ENCODE data around the gene CD14.
"Not testable (repeated sequence)": the region's sequence is repeated elsewhere in the genome, so short reads cannot be mapped to it uniquely, and the experiment has no call there.

Gene CD14

DNA sequence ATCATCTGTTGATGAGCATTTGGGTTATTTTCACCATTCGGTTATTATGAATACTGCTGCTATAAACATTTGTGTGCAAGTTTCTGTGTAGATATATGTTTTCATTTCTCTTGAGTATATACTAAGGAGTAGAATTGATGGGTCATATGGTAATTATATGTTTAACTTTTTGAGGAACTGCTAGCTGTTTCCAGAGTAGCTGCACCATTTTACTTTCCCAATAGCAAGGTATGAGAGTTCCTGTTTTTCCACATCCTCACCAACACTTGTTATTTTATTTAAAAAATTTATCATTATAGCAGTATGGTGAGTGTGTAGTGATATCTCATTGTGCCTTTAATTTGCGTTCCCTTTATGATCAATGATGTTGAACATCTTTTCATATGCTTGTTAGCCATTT, 29.2 kb downstream of the CD14 start:
- Histone ChIP-seq H3K27ac (ENCODE audit: low read depth, low read length) (no peak overlapping the region), H3K27me3 (ENCODE audit: control insufficient read depth, insufficient read depth, low read length) (no peaks in the 10 kb centered on the region), H3K9ac (ENCODE audit: low read length) (no peak overlapping the region), H3K36me3 (ENCODE audit: control insufficient read depth, insufficient read depth, low read length) (no peaks in the 10 kb centered on the region), H3K4me3 (ENCODE audit: low read length) (no peak overlapping the region), H3K4me1 (ENCODE audit: control insufficient read depth, insufficient read depth, low read length) (no peaks in the 10 kb centered on the region)

DNA sequence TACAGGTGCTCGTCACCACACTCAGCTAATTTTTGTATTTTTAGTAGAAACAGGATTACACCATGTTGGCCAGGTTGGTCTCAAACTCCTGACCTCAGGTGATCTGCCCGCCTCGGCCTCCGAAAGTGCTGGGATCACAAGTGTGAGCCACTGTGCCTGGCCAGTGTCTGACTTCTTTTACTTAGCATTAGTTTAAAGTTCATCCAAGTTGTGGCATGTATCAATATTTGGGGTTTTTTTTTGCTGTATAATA, 29.6 kb downstream of the CD14 start:
- H3K36me3 ChIP-seq (ENCODE audit: control insufficient read depth, insufficient read depth, low read length); H3K4me3 ChIP-seq (ENCODE audit: low read length); H3K27ac ChIP-seq (ENCODE audit: low read depth, low read length); H3K4me1 ChIP-seq (ENCODE audit: control insufficient read depth, insufficient read depth, low read length); H3K9ac ChIP-seq (ENCODE audit: low read length); H3K27me3 ChIP-seq (ENCODE audit: control insufficient read depth, insufficient read depth, low read length): not testable (repeated sequence)

DNA sequence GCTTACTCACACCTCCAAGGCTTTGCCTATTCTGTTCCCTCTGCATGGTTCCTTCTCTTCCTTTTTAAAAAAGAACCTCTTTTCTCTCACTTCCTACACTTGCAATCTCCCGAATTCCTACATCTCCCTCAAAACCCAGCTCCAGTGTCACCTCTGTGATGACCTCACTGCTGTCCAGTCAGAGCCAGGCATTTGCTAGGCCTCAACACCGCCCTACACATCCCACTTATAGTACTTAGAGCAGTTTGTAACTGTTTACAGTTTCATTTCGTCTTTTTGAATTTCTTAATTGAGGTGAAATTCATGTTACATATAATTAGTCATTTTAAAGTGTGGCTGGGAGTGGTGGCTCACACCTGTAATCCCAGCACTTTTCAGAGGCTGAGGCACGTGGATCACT, 30.8 kb downstream of the CD14 start:
- no peak overlapping the region for H3K4me3 ChIP-seq (ENCODE audit: low read length)
- no peaks in the 10 kb centered on the region for H3K27me3 ChIP-seq (ENCODE audit: control insufficient read depth, insufficient read depth, low read length)
- H3K4me1 ChIP-seq (ENCODE audit: control insufficient read depth, insufficient read depth, low read length) = no peaks in the 10 kb centered on the region
- no peaks in the 10 kb centered on the region for H3K36me3 ChIP-seq (ENCODE audit: control insufficient read depth, insufficient read depth, low read length)
- H3K27ac ChIP-seq (ENCODE audit: low read depth, low read length) = no peak overlapping the region
- H3K9ac ChIP-seq (ENCODE audit: low read length) = no peak overlapping the region

DNA sequence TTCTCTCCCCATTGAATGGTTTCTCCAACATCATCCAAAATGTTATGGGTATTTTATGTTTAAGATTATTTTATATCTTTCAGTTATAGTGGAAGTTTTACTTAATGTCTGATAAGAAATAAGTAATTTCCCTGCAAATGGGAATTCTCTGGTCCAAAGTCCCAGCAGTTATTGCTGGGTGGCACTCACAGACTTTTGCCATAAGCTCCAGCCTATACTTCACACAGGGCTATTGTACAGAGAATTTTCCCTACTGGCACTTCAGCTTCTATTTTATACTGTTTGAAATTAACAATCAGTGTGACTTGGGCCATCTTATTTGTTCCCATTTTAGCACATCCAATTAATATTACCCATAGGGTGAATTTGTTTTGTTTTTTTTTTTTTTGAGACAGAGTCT, 32.9 kb downstream of the CD14 start:
- no peak overlapping the region for H3K9ac ChIP-seq (ENCODE audit: low read length)
- H3K4me1 ChIP-seq (ENCODE audit: control insufficient read depth, insufficient read depth, low read length) = no peaks in the 10 kb centered on the region
- H3K27ac ChIP-seq (ENCODE audit: low read depth, low read length) = no peak overlapping the region
- no peaks in the 10 kb centered on the region for H3K27me3 ChIP-seq (ENCODE audit: control insufficient read depth, insufficient read depth, low read length)
- H3K4me3 ChIP-seq (ENCODE audit: low read length) = no peak overlapping the region
- no peaks in the 10 kb centered on the region for H3K36me3 ChIP-seq (ENCODE audit: control insufficient read depth, insufficient read depth, low read length)

DNA sequence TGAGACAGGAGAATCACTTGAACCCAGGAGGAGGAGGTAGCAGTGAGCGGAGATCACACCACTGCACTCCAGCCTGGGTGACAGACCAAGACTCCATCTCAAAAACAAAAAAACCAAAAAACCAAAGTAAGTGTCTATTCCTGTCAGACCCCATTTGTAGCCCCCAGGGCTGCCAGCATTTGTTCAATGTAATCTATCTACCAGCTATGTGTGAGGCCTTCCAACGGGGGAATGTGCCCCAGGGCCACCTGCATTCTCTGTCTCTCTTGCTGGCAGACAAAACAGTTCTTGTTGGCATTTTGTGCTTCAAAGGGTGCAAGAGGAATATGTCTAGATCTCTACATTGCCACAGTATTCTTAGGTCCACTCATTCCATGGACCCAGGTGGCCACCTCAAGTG, 34.1 kb downstream of the CD14 start:
- Histone ChIP-seq H3K27ac (ENCODE audit: low read depth, low read length) (no peak overlapping the region), H3K4me1 (ENCODE audit: control insufficient read depth, insufficient read depth, low read length) (no peaks in the 10 kb centered on the region), H3K4me3 (ENCODE audit: low read length) (no peak overlapping the region), H3K36me3 (ENCODE audit: control insufficient read depth, insufficient read depth, low read length) (no peaks in the 10 kb centered on the region), H3K27me3 (ENCODE audit: control insufficient read depth, insufficient read depth, low read length) (no peaks in the 10 kb centered on the region), H3K9ac (ENCODE audit: low read length) (no peak overlapping the region)

DNA sequence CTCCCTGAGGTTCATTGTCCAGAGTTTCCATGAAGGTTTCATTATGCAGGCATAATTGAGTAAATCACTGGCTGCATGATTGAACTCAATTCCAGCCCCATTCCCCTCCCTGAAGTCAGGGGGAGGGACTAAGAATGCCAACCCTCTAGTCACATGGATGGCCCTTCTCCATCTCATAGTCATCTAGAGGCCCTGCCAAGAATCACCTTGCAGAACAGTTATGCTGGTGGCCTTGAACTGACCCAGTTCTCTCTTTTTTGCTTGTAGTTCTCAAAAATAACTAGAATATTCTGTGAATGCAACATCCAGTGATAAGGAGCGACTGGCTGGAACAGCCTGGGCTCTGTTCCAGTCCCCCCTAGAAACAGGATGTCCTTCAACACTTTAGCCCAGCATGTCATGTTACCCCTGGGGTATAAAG, 36.6 kb downstream of the CD14 start:
- Histone ChIP-seq H3K27ac (ENCODE audit: low read depth, low read length) (no peak overlapping the region), H3K9ac (ENCODE audit: low read length) (no peak overlapping the region), H3K27me3 (ENCODE audit: control insufficient read depth, insufficient read depth, low read length) (no peaks in the 10 kb centered on the region), H3K36me3 (ENCODE audit: control insufficient read depth, insufficient read depth, low read length) (no peaks in the 10 kb centered on the region), H3K4me3 (ENCODE audit: low read length) (no peak overlapping the region), H3K4me1 (ENCODE audit: control insufficient read depth, insufficient read depth, low read length) (no peaks in the 10 kb centered on the region)

DNA sequence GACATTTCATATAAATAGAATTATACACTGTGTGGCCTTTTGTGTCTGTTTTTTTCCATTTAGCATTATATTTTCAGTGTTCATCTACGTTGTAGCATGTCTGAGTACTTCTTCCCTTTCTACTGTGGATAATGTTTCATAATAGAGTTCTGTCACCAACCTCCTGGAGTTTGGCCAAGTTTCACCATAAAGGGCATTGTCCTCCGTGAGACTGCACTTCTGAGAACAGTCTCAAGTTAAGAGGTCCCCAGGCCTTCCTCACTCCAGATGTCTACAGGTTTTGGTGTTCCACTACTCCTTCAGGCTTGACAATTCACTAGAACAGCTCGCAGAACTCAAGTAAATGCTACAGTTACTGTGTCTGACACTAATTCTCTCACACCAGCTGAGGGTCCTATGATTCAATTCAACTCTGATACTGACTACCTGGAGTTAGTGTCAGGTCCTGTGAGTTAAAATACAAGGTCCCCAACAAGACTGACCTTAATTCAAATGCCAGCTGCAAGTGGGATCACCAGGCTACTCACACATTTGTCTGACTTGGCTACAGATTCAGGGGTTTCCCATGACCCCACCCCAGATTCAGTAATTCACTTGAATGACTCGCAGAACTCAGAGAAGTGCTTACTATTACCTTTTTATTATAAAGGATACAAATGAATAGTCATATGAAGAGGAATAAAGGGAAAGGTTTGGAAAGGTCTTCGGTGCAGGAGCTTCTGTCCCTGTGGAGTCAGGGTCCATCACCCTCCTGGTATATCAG, 37.3 kb downstream of the CD14 start:
- Histone ChIP-seq H3K36me3 (ENCODE audit: control insufficient read depth, insufficient read depth, low read length) (no peaks in the 10 kb centered on the region), H3K4me1 (ENCODE audit: control insufficient read depth, insufficient read depth, low read length) (no peaks in the 10 kb centered on the region), H3K27ac (ENCODE audit: low read depth, low read length) (no peak overlapping the region), H3K9ac (ENCODE audit: low read length) (no peak overlapping the region), H3K27me3 (ENCODE audit: control insufficient read depth, insufficient read depth, low read length) (no peaks in the 10 kb centered on the region), H3K4me3 (ENCODE audit: low read length) (no peak overlapping the region)

DNA sequence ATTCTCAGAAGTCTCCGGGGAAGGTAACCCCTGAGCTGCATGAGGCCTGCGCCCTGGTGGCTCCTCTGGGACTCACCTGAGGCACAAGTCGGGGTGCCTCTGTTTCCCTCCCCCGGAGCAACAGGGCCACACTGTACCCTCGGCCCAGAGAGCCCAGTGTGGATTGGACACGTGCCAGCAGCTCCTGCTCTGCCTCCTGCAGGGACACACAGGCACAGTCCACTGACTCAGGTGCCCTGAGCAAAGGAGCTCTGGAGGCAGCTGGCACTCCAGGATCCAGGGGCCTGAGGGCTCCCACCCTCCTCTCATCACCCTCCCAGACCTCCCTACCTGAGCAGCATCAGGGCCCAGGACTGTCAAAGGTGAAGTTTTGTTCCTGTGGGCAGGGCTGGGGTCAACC, 38.8 kb downstream of the CD14 start:
- no peak overlapping the region for H3K27ac ChIP-seq (ENCODE audit: low read depth, low read length)
- no peaks in the 10 kb centered on the region for H3K4me1 ChIP-seq (ENCODE audit: control insufficient read depth, insufficient read depth, low read length)
- no peak overlapping the region for H3K4me3 ChIP-seq (ENCODE audit: low read length)
- no peaks in the 10 kb centered on the region for H3K36me3 ChIP-seq (ENCODE audit: control insufficient read depth, insufficient read depth, low read length)
- H3K27me3 ChIP-seq (ENCODE audit: control insufficient read depth, insufficient read depth, low read length) = no peaks in the 10 kb centered on the region
- H3K9ac ChIP-seq (ENCODE audit: low read length) = no peak overlapping the region

DNA sequence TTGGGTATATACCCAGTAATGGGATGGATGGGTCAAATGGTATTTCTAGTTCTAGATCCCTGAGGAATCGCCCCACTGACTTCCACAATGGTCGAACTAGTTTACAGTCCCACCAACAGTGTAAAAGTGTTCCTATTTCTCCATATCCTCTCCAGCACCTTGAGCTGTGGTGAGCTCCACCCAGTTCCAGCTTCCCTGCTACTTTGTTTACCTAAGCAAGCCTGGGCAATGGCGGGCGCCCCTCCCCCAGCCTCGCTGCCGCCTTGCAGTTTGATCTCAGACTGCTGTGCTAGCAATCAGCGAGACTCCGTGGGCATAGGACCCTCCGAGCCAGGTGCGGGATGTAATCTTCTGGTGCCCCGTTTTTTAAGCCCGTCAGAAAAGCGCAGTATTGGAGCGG, 39.9 kb downstream of the CD14 start:
- not testable (repeated sequence) for H3K36me3 ChIP-seq (ENCODE audit: control insufficient read depth, insufficient read depth, low read length); H3K4me1 ChIP-seq (ENCODE audit: control insufficient read depth, insufficient read depth, low read length); H3K4me3 ChIP-seq (ENCODE audit: low read length); H3K27me3 ChIP-seq (ENCODE audit: control insufficient read depth, insufficient read depth, low read length); H3K9ac ChIP-seq (ENCODE audit: low read length); H3K27ac ChIP-seq (ENCODE audit: low read depth, low read length)

DNA sequence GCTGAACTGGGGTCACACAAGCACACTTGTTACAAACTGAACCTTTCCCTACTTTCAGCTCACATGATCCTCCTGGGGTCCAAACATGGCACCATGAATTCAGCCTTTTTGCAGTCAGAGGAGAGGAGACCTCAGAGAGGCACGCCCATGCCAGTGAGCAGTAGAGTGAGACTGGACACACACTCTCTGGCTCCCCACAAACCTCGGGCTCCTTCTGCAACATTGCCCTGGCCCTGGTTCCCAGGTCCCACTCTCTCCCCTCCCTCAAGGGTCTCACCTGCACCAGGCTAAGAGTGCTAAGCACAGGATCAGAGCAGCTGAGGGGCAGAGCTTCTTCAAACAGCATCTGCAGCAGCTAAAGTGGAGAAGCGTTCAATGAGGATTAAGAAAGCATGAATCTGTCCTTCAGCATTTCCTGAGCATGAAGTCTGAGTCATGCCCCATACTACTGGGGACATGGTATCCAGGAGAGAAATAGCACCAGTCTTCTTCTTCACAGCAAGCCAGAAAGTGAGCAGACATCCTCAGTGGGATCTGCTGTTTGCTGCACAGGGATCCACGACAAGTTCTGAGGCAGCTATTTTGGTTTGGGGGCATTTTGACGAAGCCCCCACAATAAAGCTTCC, 41.1 kb downstream of the CD14 start:
- Histone ChIP-seq H3K27me3 (ENCODE audit: control insufficient read depth, insufficient read depth, low read length) (no peaks in the 10 kb centered on the region), H3K9ac (ENCODE audit: low read length) (no peak overlapping the region), H3K4me1 (ENCODE audit: control insufficient read depth, insufficient read depth, low read length) (no peaks in the 10 kb centered on the region), H3K4me3 (ENCODE audit: low read length) (no peak overlapping the region), H3K36me3 (ENCODE audit: control insufficient read depth, insufficient read depth, low read length) (no peaks in the 10 kb centered on the region), H3K27ac (ENCODE audit: low read depth, low read length) (no peak overlapping the region)

DNA sequence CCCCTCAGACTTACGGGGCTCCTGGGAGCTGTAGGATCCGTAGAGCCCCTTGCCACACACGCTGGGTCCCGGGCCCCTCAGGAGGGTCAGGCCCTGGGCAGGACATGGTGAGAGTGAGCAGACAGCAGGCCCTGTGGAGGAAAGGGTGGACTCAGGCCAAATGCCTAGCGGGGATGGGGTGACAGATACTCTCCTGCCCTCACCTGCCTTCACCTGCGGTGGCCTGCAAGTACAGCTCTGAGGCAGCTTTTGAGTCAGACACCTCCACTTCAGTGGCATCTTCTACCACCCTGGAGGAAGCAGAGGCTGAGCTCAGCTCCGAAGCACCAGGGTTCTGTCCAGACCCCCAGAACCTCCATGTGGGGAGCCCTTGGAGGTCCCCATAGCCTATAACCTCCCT, 42.1 kb downstream of the CD14 start:
- Histone ChIP-seq H3K27ac (ENCODE audit: low read depth, low read length) (no peak overlapping the region), H3K36me3 (ENCODE audit: control insufficient read depth, insufficient read depth, low read length) (no peaks in the 10 kb centered on the region), H3K4me1 (ENCODE audit: control insufficient read depth, insufficient read depth, low read length) (no peaks in the 10 kb centered on the region), H3K9ac (ENCODE audit: low read length) (no peak overlapping the region), H3K4me3 (ENCODE audit: low read length) (no peak overlapping the region), H3K27me3 (ENCODE audit: control insufficient read depth, insufficient read depth, low read length) (no peaks in the 10 kb centered on the region)

DNA sequence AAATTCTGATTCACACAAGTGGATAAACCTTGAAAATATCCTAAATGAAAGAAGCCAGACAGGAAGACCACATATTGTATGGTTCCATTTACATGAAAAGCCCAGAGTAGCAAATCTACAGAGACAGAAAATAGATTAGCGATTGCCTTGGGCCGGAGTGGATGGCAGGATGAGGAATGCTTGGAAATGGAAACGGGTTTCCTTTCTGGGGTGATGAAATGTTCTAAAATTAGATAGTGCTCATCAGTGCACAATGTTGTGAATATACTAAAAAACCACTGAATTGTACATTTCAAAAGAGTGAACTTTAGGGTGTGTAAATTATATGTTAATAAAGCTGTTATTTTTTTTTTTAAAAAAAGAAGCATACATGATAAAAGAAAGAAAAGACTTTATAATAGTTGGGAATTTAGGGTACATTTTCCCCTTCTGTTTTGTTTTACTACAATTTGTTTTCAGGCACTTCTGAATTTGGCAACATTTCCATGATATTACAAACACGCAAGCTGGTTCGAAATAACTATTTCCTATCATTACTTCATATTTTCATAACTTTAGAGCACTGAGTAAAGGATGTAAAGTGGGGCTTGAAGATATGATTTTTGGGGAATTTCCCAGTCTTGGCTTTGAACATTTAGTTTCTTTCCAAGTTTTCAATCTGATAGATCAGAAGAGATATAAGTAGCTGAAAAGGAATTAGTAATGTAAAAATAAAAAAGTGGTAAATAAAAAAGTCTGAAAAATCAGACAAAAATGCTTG, 44.5 kb downstream of the CD14 start:
- H3K4me3 ChIP-seq (ENCODE audit: low read length) = no peak overlapping the region
- no peaks in the 10 kb centered on the region for H3K4me1 ChIP-seq (ENCODE audit: control insufficient read depth, insufficient read depth, low read length)
- H3K27ac ChIP-seq (ENCODE audit: low read depth, low read length) = no peak overlapping the region
- H3K36me3 ChIP-seq (ENCODE audit: control insufficient read depth, insufficient read depth, low read length) = no peaks in the 10 kb centered on the region
- no peaks in the 10 kb centered on the region for H3K27me3 ChIP-seq (ENCODE audit: control insufficient read depth, insufficient read depth, low read length)
- no peak overlapping the region for H3K9ac ChIP-seq (ENCODE audit: low read length)

DNA sequence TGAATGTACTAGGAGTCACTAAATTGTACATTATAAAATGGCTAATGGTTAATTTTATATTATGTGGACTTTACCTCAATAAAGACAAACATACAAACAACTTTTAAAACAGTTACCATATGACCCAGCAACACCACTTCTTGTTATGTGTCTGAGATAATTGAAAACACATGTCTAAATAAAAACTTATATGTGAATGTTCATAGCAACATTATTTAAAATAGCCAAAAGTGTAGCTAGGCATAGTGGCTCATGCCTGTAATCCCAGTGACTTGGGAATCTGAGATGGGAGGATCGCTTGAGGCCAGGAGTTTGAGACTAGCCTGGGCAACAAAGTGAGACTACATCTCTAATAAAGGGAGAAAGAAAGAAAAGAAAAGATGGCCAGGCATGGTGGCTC, 45.5 kb downstream of the CD14 start:
- H3K27ac ChIP-seq (ENCODE audit: low read depth, low read length) = no peak overlapping the region
- no peaks in the 10 kb centered on the region for H3K27me3 ChIP-seq (ENCODE audit: control insufficient read depth, insufficient read depth, low read length)
- no peak overlapping the region for H3K4me3 ChIP-seq (ENCODE audit: low read length)
- H3K9ac ChIP-seq (ENCODE audit: low read length) = no peak overlapping the region
- H3K4me1 ChIP-seq (ENCODE audit: control insufficient read depth, insufficient read depth, low read length) = no peaks in the 10 kb centered on the region
- H3K36me3 ChIP-seq (ENCODE audit: control insufficient read depth, insufficient read depth, low read length) = no peaks in the 10 kb centered on the region

Measured in rectal smooth muscle tissue (tissue), 1 donor.